Transverse colon (tissue), 4 donors: Measurements from ENCODE around the gene SLC22A23. TPM values are rescaled to one million over a fixed set of nuclear protein-coding genes. Genes with fewer than 3 reads are reported as not detected.

Experiments
- DNase-seq: peaks from one replicate; pipeline ENCODE4 v3.0.0-alpha.2; 2019
- H3K27ac ChIP-seq, 4 donors: fragments of 200-600 bp; sonication (generic); 2 replicates each; pipeline ENCODE4 v1.5.1; 2016 to 2018; ENCODE audit warnings: inconsistent platforms in 4 of 4
- H3K27me3 ChIP-seq: fragments of 200-600 bp; sonication (generic); 2 replicates; pipeline ENCODE4 v1.5.1; 2017; ENCODE audit warnings: inconsistent platforms
- H3K36me3 ChIP-seq, 4 donors: fragments of 200-600 bp; sonication (generic); 2 replicates each; pipeline ENCODE4 v1.5.1; 2017 to 2019; ENCODE audit warnings: inconsistent platforms in 4 of 4
- H3K4me1 ChIP-seq, 4 donors: fragments of 200-600 bp; sonication (generic); 2 replicates each; pipeline ENCODE4 v1.5.1; 2017 to 2020; ENCODE audit warnings: inconsistent platforms in 4 of 4
- H3K4me3 ChIP-seq, 4 donors: fragments of 200-600 bp; sonication (generic); 1 replicate in 1 of 4; 2 replicates in 3 of 4; pipeline versions ENCODE4 v1.5.1 to v1.6.1; 2017 to 2019; ENCODE audit warnings: inconsistent platforms in 4 of 4
- H3K9me3 ChIP-seq, 2 donors: fragments of 200-600 bp; sonication (generic); 2 replicates each; pipeline ENCODE4 v1.5.1; 2017 to 2019; ENCODE audit warnings: inconsistent platforms in 2 of 2
- EP300 ChIP-seq: sonication (generic); formaldehyde crosslinking; IDR thresholded peaks from one replicate; pipeline ENCODE4 v1.6.1; 2017; ENCODE audit warnings: antibody characterized with exemption, low read depth
- POLR2A ChIP-seq: fragments of 450-650 bp; IDR thresholded peaks from one replicate; pipeline ENCODE4 v1.6.1; 2016; ENCODE audit warnings: antibody characterized with exemption, mild to moderate bottlenecking, moderate library complexity
- POLR2AphosphoS5 ChIP-seq, 3 donors: sonication (generic); formaldehyde crosslinking; IDR thresholded peaks; one replicate each; pipeline ENCODE4 v1.6.1; 2016; ENCODE audit warnings: antibody characterized with exemption in 3 of 3
- WGBS, 2 donors: methylation state at CpG; one replicate each; pipeline ENCODE4 v1.1.5; 2018; ENCODE audit warnings: low coverage in 1 of 2; 5-methylcytosine and 5-hydroxymethylcytosine counted together
- in situ Hi-C, 4 donors: fragments of 200-750 bp; cut with MboI; loops; one replicate each; pipeline versions ENCODE4 v1.15.0 to v1.15.1; 2017; ENCODE audit warnings: low sequenced_read_pairs in 3 of 4, low pct_ligation_motif_present in 1 of 4, low pct_unique_long_range_greater_than_20kb in 1 of 4
- intact Hi-C: fragments of 100-400 bp; cut with DNase I; formaldehyde crosslinking; loops from one replicate; pipeline ENCODE4 v1.15.1; 2023; ENCODE audit warnings: low total_unique reads
- total RNA-seq, 4 donors: library from RNA; depleted of rRNA; stranded (reverse); fragments of >200 nt; gene quantifications; one replicate each; pipeline ENCODE4 v1.1.0, GENCODE V29; 2016
- TF ChIP-seq, protein P1 (sequence below), 5 experiments: fragments of 200-600 bp in 3 of 5; fragments of 450-650 bp in 2 of 5; sonication (generic) in 3 of 5; IDR thresholded peaks; 1 replicate in 2 of 5; 2 replicates in 3 of 5; pipeline ENCODE4 v1.5.1; 2016 to 2017; ENCODE audit warnings: antibody characterized with exemption in 5 of 5, inconsistent platforms in 3 of 5, mild to moderate bottlenecking in 2 of 5, moderate library complexity in 1 of 5

SLC22A23 gene
- total RNA-seq, 4 donors from 2014 or later = 96.1 to 161 (median 117) TPM

DNA sequence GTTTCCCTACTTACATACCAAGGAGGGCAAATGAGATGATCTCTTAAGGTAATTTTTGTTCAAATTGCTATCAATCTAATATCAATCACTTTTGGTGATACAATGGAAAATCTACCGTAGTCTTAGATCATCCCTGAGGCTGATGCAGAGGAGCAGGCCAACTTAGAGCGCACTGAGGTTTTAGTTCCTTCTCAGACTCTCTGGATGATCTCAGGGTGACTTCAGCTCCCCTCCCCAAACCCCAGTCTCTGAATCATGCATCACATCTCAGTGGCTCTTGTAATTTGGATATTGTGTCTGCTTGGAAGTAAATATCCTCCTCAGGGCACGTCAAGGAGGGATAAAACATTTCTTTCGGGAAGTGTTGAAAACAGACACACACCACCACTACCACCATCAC is 235.3 kb downstream of the SLC22A23 start:
- Histone ChIP-seq H3K36me3 (no peaks in the 10 kb centered on the region), H3K27me3 (peaks cover 37% of the 10 kb centered on the region), H3K4me3 (no peak overlapping the region), H3K27ac (no peak overlapping the region), H3K4me1 (peaks cover 0 to 2% (median 2%) of the 10 kb centered on the region in 4 donors), H3K9me3 (no peaks in the 10 kb centered on the region)
- TF ChIP-seq POLR2AphosphoS5 (IDR thresholded peaks at IDR 0.05) = no peak
- no peak for TF ChIP-seq POLR2A
- TF ChIP-seq EP300 = no peak
- TF ChIP-seq, protein P1, sequence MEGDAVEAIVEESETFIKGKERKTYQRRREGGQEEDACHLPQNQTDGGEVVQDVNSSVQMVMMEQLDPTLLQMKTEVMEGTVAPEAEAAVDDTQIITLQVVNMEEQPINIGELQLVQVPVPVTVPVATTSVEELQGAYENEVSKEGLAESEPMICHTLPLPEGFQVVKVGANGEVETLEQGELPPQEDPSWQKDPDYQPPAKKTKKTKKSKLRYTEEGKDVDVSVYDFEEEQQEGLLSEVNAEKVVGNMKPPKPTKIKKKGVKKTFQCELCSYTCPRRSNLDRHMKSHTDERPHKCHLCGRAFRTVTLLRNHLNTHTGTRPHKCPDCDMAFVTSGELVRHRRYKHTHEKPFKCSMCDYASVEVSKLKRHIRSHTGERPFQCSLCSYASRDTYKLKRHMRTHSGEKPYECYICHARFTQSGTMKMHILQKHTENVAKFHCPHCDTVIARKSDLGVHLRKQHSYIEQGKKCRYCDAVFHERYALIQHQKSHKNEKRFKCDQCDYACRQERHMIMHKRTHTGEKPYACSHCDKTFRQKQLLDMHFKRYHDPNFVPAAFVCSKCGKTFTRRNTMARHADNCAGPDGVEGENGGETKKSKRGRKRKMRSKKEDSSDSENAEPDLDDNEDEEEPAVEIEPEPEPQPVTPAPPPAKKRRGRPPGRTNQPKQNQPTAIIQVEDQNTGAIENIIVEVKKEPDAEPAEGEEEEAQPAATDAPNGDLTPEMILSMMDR (IDR thresholded peaks at IDR 0.05) = no peak
- in situ Hi-C loops (no loop called here), intact Hi-C loops (no loop called here)
- no peak for DNase-seq
- WGBS, 2 donors = 91% methylated on average over 4 of the region's 4 CpGs; no CpG with 5 or more reads in 1 of the 2 donors

DNA sequence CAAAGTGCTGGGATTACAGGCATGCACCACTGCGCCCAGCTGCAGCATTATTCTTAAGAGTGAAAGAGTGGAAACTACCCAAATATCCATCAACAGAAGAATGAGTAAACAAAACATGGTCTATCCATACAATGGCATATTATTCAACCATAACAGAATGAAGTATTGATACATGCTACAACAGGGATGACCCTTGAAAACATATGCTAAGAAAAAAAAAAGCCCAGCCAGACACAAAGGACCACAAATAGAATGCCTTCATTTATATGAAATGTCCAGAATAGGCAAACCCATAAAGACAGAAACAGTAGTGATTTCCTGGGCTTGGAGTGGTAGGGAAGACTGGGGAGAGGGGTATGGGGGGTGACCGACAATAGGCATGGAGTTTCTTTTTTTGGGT is 236.5 kb downstream of the SLC22A23 start:
- H3K27me3 ChIP-seq = peaks cover 27% of the 10 kb centered on the region
- in situ Hi-C loops = no loop called here
- no peak for DNase-seq
- WGBS, 2 donors = 79 to 88% methylated on average over 2 of the region's 2 CpGs
- no peak overlapping the region for H3K27ac ChIP-seq
- H3K4me3 ChIP-seq = no peak overlapping the region
- H3K9me3 ChIP-seq = no peaks in the 10 kb centered on the region
- no peaks in the 10 kb centered on the region for H3K4me1 ChIP-seq
- no peaks in the 10 kb centered on the region for H3K36me3 ChIP-seq
- TF ChIP-seq POLR2AphosphoS5 (IDR thresholded peaks at IDR 0.05) = no peak
- TF ChIP-seq POLR2A = no peak
- TF ChIP-seq, protein P1 (IDR thresholded peaks at IDR 0.05) = no peak
- no peak for TF ChIP-seq EP300
- intact Hi-C loops = no loop called here

Other genes with a start within 250 kb of the SLC22A23 start
- 10 to 100 TPM in 2 of 4 donors, 1 to 10 TPM in 2; 2.9 to 14.9 (median 9.4) TPM for gene TUBB2B, start 229.4 kb downstream of the SLC22A23 start, total RNA-seq
- 10 to 100 TPM; 10.1 to 22.7 (median 16.7) TPM for gene PSMG4, start 198.1 kb downstream of the SLC22A23 start, total RNA-seq